BLaER1 treated with 17β-estradiol and CSF1 and Interleukin-3, amounts not matched to agents 10 nM and 100 nM (cell line): ENCODE data around the gene ARID3B.
"Not testable (repeated sequence)": the region's sequence is repeated elsewhere in the genome, so short reads cannot be mapped to it uniquely, and the experiment has no call there.

ENCODE experiments used
- H3K27ac ChIP-seq, 11 experiments: shearing (Covaris generic); formaldehyde crosslinking; 2 replicates each; pipeline ENCODE4 v1.8.1; 2022
- H3K27me3 ChIP-seq, 11 experiments: shearing (Covaris generic); formaldehyde crosslinking; 2 replicates each; pipeline ENCODE4 v1.8.1; 2022
- H3K36me3 ChIP-seq, 11 experiments: shearing (Covaris generic); formaldehyde crosslinking; 2 replicates each; pipeline ENCODE4 v1.8.1; 2022
- H3K4me1 ChIP-seq, 10 experiments: shearing (Covaris generic); formaldehyde crosslinking; 2 replicates each; pipeline ENCODE4 v1.8.1; 2022
- H3K4me2 ChIP-seq, 11 experiments: shearing (Covaris generic); formaldehyde crosslinking; 2 replicates each; pipeline ENCODE4 v1.8.1; 2022
- H3K4me3 ChIP-seq, 10 experiments: shearing (Covaris generic); formaldehyde crosslinking; 2 replicates each; pipeline ENCODE4 v1.8.1; 2022
- H3K9ac ChIP-seq, 11 experiments: shearing (Covaris generic); formaldehyde crosslinking; 2 replicates each; pipeline ENCODE4 v1.8.1; 2022
- H3K9me3 ChIP-seq, 11 experiments: shearing (Covaris generic); formaldehyde crosslinking; replicated peaks in 1 of 11; 2 replicates each; pipeline ENCODE4 v1.8.1; 2022
- H4K20me1 ChIP-seq, 11 experiments: shearing (Covaris generic); formaldehyde crosslinking; 2 replicates each; pipeline ENCODE4 v1.8.1; 2022
- Cebpa-rat ChIP-seq, 11 experiments: shearing (Covaris generic); IDR thresholded peaks; 2 replicates each; pipeline ENCODE4 v1.8.1; 2022

ARID3B gene

DNA sequence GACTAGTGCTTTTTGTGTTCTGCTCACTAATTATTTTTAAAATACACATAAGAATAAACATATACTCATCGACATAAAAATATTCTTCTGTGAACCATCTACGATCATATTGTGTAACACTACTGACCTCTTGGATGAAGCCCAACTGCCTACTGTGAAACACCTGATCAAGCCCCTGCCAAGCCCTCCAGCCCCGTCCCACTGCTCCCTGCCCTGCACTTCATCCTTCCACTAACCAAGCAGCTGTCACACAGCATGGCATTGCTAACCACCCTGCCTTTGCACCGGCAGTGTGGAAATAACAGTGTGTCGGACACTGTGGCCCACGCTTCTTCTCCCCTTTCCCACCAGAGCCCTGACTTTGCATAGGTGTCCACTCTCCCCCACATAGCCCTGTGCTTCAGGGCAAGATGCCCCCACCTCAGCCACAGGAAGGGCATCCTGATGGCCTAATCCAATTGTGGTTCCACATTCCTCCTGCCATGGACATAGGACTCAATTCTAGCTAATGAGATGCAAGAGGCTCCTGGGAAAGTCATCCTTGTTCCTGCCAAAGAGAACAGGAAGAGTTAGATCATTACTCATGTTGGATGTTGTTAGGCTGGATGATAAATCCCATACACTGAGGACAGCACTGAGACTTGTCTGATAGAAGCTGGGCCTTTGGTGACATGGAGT, 35.0 kb upstream of the ARID3B start:
- no peak overlapping the region for H3K4me3 ChIP-seq
- no peak overlapping the region for H3K4me2 ChIP-seq
- H3K9ac ChIP-seq, result no peak overlapping the region
- no peak for TF ChIP-seq Cebpa-rat (IDR thresholded peaks at IDR 0.05)
- no peaks in the 10 kb centered on the region for H3K27me3 ChIP-seq
- H3K36me3 ChIP-seq, result peaks cover 0 to 26% (median 8%) of the 10 kb centered on the region in 11 experiments; a peak in 6 of 22 replicates
- no peaks in the 10 kb centered on the region for H4K20me1 ChIP-seq
- peaks cover 2 to 7% (median 3%) of the 10 kb centered on the region in 10 experiments; a peak in 18 of 20 replicates for H3K4me1 ChIP-seq
- no peaks in the 10 kb centered on the region for H3K9me3 ChIP-seq
- no peak overlapping the region for H3K27ac ChIP-seq

- H3K27ac ChIP-seq, result no peak overlapping the region
- peaks cover 7 to 12% (median 8%) of the 10 kb centered on the region in 10 experiments for H3K4me1 ChIP-seq
- H4K20me1 ChIP-seq, result no peaks in the 10 kb centered on the region
- no peak overlapping the region for H3K4me3 ChIP-seq
- H3K9ac ChIP-seq, result no peak overlapping the region
- no peaks in the 10 kb centered on the region for H3K9me3 ChIP-seq
- H3K27me3 ChIP-seq, result no peaks in the 10 kb centered on the region
- peaks cover 0 to 26% (median 8%) of the 10 kb centered on the region in 11 experiments; a peak in 6 of 22 replicates for H3K36me3 ChIP-seq
- no peak overlapping the region for H3K4me2 ChIP-seq
- TF ChIP-seq Cebpa-rat (IDR thresholded peaks at IDR 0.05), result no peak
Observed at GRCh38 chr15:74506515-74506840, 34.5 kb upstream of the ARID3B start.

DNA sequence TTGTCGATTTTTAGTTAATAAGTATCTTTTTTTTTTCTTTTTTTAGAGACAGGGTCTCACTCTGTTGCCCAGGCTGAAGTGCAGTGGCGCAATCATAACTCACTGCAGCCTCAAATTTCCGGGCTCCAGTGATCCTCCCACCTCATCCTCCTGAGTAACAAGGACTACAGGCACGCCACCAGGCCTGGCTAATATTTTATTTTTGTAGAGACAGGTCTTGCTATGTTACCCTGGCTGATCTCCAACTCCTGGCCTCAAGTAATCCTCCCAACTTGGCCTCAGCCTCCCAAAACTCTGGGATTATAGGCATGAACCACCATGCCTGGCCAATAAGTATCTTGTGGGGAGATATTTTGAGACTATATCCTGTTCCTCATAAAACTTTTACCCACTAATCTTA, 29.4 kb upstream of the ARID3B start:
- Histone ChIP-seq H3K9ac (peak overlapping the region in 9 of 11 experiments; percentile 5 to 70 (median 49); a peak in 15 of 22 replicates), H3K4me3 (peak overlapping the region in 2 of 10 experiments; percentile 8 to 20; a peak in 2 of 20 replicates), H3K27ac (peak overlapping the region; percentile 45 to 87 (median 74); a peak in 20 of 22 replicates)

DNA sequence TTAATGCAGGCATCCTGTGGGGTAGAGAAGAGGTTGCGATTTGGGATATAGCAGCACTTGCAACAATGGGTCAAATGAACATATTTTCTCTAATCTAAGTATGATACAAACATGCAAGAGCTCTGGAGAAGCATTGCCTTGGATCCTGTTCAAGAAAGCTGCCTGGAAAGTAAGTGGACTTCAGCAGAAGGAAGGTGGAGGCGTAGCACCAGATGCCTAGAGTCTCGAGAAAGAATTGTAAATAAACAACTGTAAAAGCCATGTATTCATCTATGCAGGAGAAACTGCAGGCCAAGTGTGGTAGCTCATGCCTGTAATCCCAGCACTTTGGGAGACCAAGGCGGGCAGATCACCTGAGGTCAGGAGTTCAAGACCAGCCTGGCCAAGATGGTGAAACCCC, 27.0 kb upstream of the ARID3B start:
- H3K27ac ChIP-seq, H4K20me1 ChIP-seq, H3K27me3 ChIP-seq, H3K36me3 ChIP-seq, H3K9me3 ChIP-seq, H3K4me3 ChIP-seq, H3K4me2 ChIP-seq, H3K9ac ChIP-seq: not testable (repeated sequence)
- H3K4me1 ChIP-seq, result peaks cover 17 to 30% (median 25%) of the 10 kb centered on the region in 10 experiments

More for the DNA sequence above, 29.4 kb upstream of the ARID3B start:
- peak overlapping the region; percentile 60 to 89 (median 78) for H3K4me2 ChIP-seq
- TF ChIP-seq Cebpa-rat (IDR thresholded peaks at IDR 0.05), result peak in 2 of 11 experiments; percentile 22 to 33; a peak in 1 of 22 replicates
- no peaks in the 10 kb centered on the region for H3K9me3 ChIP-seq
- no peaks in the 10 kb centered on the region for H4K20me1 ChIP-seq
- H3K27me3 ChIP-seq, result no peaks in the 10 kb centered on the region
- H3K36me3 ChIP-seq, result no peaks in the 10 kb centered on the region
- peaks cover 17 to 30% (median 23%) of the 10 kb centered on the region in 10 experiments for H3K4me1 ChIP-seq

- Histone ChIP-seq H3K4me3 (no peak overlapping the region), H3K36me3 (no peaks in the 10 kb centered on the region), H3K27ac (no peak overlapping the region), H3K9ac (no peak overlapping the region), H3K4me1 (peaks cover 3 to 17% (median 10%) of the 10 kb centered on the region in 10 experiments), H3K27me3 (no peaks in the 10 kb centered on the region), H4K20me1 (no peaks in the 10 kb centered on the region), H3K9me3 (no peaks in the 10 kb centered on the region), H3K4me2 (no peak overlapping the region)
- TF ChIP-seq Cebpa-rat (IDR thresholded peaks at IDR 0.05), result no peak
Observed at GRCh38 chr15:74517096-74517495, 23.9 kb upstream of the ARID3B start.

GRCh38 chr15:74519311-74519710, 21.7 kb upstream of the ARID3B start:
- TF ChIP-seq Cebpa-rat (IDR thresholded peaks at IDR 0.05), result no peak
- H3K9ac ChIP-seq, result no peak overlapping the region
- no peaks in the 10 kb centered on the region for H3K36me3 ChIP-seq
- no peak overlapping the region for H3K4me2 ChIP-seq
- H3K4me1 ChIP-seq, result peaks cover 0 to 12% (median 11%) of the 10 kb centered on the region in 10 experiments; a peak in 11 of 20 replicates
- no peak overlapping the region for H3K27ac ChIP-seq
- H3K4me3 ChIP-seq, result no peak overlapping the region
- H3K9me3 ChIP-seq, result no peaks in the 10 kb centered on the region
- no peaks in the 10 kb centered on the region for H4K20me1 ChIP-seq
- no peaks in the 10 kb centered on the region for H3K27me3 ChIP-seq

GRCh38 chr15:74520407-74520806, 20.6 kb upstream of the ARID3B start:
- no peak for TF ChIP-seq Cebpa-rat (IDR thresholded peaks at IDR 0.05)
- H3K9ac ChIP-seq, result no peak overlapping the region
- no peak overlapping the region for H3K4me3 ChIP-seq
- no peaks in the 10 kb centered on the region for H3K9me3 ChIP-seq
- no peaks in the 10 kb centered on the region for H3K36me3 ChIP-seq
- H3K27me3 ChIP-seq, result no peaks in the 10 kb centered on the region
- no peak overlapping the region for H3K4me2 ChIP-seq
- no peak overlapping the region for H3K27ac ChIP-seq
- H3K4me1 ChIP-seq, result peaks cover 0 to 12% (median 11%) of the 10 kb centered on the region in 10 experiments; a peak in 11 of 20 replicates
- H4K20me1 ChIP-seq, result no peaks in the 10 kb centered on the region

DNA sequence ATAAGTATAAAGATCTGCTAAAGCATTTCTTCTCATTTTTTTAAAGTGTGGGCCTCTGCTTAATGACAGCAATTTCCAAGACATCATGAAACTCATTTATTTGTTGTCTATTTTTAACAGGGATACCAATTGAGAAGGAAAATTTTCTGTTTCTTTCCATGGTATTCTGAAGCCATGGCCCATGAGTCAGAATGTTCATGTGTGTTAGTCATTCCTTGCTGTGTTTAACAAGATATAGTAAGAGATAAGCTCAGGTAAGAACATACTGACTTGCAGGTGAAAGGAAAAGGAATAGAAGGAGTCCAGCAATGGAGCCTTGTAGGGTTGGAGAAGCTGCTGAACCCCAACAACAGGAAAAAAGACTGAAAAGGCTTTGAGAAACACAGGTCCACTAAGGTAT, 17.0 kb upstream of the ARID3B start:
- no peaks in the 10 kb centered on the region for H4K20me1 ChIP-seq

DNA sequence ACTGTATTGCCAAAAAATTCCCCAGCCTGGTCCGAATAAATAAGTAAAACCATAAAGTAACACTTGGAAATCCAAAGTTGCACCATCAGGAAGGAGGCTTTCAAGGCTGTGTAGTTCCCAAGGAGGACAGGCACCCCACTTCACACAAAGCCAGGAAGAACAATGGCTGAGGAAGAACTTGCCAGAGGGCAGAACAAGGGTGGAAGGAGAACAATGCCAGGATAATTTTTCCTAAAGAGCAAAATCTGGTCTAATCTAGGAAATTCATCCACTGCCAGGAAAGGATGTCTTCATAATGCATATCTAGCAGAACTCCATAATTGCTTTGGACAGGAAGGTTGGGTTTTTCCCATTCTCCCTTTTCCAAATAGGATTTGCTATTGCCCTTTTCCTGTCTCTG, 15.7 kb upstream of the ARID3B start:
- Histone ChIP-seq H3K9ac (no peak overlapping the region), H3K27me3 (no peaks in the 10 kb centered on the region), H3K36me3 (no peaks in the 10 kb centered on the region), H3K4me2 (no peak overlapping the region), H3K4me3 (no peak overlapping the region), H3K9me3 (no peaks in the 10 kb centered on the region), H3K4me1 (peaks cover 12 to 29% (median 19%) of the 10 kb centered on the region in 10 experiments), H3K27ac (no peak overlapping the region), H4K20me1 (no peaks in the 10 kb centered on the region)
- TF ChIP-seq Cebpa-rat (IDR thresholded peaks at IDR 0.05), result no peak

More for the DNA sequence above, 17.0 kb upstream of the ARID3B start:
- Histone ChIP-seq H3K36me3 (no peaks in the 10 kb centered on the region), H3K27ac (no peak overlapping the region), H3K9me3 (no peaks in the 10 kb centered on the region), H3K4me1 (peaks cover 0 to 15% (median 9%) of the 10 kb centered on the region in 10 experiments; a peak in 11 of 20 replicates), H3K27me3 (no peaks in the 10 kb centered on the region), H3K9ac (no peak overlapping the region), H3K4me3 (no peak overlapping the region), H3K4me2 (no peak overlapping the region)
- TF ChIP-seq Cebpa-rat (IDR thresholded peaks at IDR 0.05), result no peak

GRCh38 chr15:74525945-74526344, 15.1 kb upstream of the ARID3B start:
- Histone ChIP-seq H3K27ac (no peak overlapping the region), H4K20me1 (no peaks in the 10 kb centered on the region), H3K9me3 (no peaks in the 10 kb centered on the region), H3K4me3 (no peak overlapping the region), H3K9ac (no peak overlapping the region), H3K4me2 (no peak overlapping the region), H3K27me3 (no peaks in the 10 kb centered on the region), H3K36me3 (no peaks in the 10 kb centered on the region), H3K4me1 (peaks cover 15 to 29% (median 22%) of the 10 kb centered on the region in 10 experiments)
- TF ChIP-seq Cebpa-rat (IDR thresholded peaks at IDR 0.05), result no peak
